DND-41 (cell line): ENCODE data around the gene ISY1.
"Not testable (repeated sequence)": the region's sequence is repeated elsewhere in the genome, so short reads cannot be mapped to it uniquely, and the experiment has no call there.

Source experiments
- CTCF ChIP-seq: IDR thresholded peaks from 2 replicates; pipeline ENCODE4 v1.5.1; 2012; ENCODE audit warnings: borderline replicate concordance, low read length, moderate library complexity, mild to moderate bottlenecking; ENCODE audit not compliant: poor library complexity, severe bottlenecking; ENCODE audit errors: extremely low read depth
- EZH2 ChIP-seq: IDR thresholded peaks from 3 replicates; pipeline ENCODE4 v1.6.1; 2012; ENCODE audit warnings: borderline replicate concordance, low read depth, mild to moderate bottlenecking, moderate library complexity, low read length, inconsistent platforms; ENCODE audit not compliant: severe bottlenecking

- not testable (repeated sequence) for TF ChIP-seq CTCF, EZH2
Measured at GRCh38 chr3:129141011-129141410, 19.9 kb downstream of the ISY1 start.
